ENCODE data around the gene ITGA6.
A peak's percentile ranks its signal among the peaks of the same experiment; 100 is the strongest.

The ITGA6 gene

GRCh38 chr2:172420216-172420615 lies 7.2 kb upstream of the ITGA6 start:
- H3K4me1 ChIP-seq (ENCODE audit: control insufficient read depth, low read depth, low read length), result peaks cover 8% of the 10 kb centered on the region
- no peaks in the 10 kb centered on the region for H3K27me3 ChIP-seq (ENCODE audit: control insufficient read depth, insufficient read depth, low read length)
- H3K9me3 ChIP-seq (ENCODE audit: control insufficient read depth, low read depth, low read length), result no peaks in the 10 kb centered on the region
- H3K36me3 ChIP-seq (ENCODE audit: control insufficient read depth, low read depth, low read length), result no peaks in the 10 kb centered on the region
- H3K4me3 ChIP-seq (ENCODE audit: low read length), result no peak overlapping the region
- no peak overlapping the region for H3K9ac ChIP-seq (ENCODE audit: low read length)
- H3K27ac ChIP-seq (ENCODE audit: low read length), result no peak overlapping the region

- no peak overlapping the region for H3K4me3 ChIP-seq (ENCODE audit: low read length)
- H3K36me3 ChIP-seq (ENCODE audit: control insufficient read depth, low read depth, low read length), result no peaks in the 10 kb centered on the region
- no peak overlapping the region for H3K9ac ChIP-seq (ENCODE audit: low read length)
- H3K27ac ChIP-seq (ENCODE audit: low read length), result no peak overlapping the region
- H3K27me3 ChIP-seq (ENCODE audit: control insufficient read depth, insufficient read depth, low read length), result peaks cover 9% of the 10 kb centered on the region
- H3K9me3 ChIP-seq (ENCODE audit: control insufficient read depth, low read depth, low read length), result no peaks in the 10 kb centered on the region
- H3K4me1 ChIP-seq (ENCODE audit: control insufficient read depth, low read depth, low read length), result peaks cover 6% of the 10 kb centered on the region
These were observed 4.2 kb upstream of the ITGA6 start for GRCh38 chr2:172423160-172423559.

GRCh38 chr2:172425336-172425735 lies 2.0 kb upstream of the ITGA6 start:
- Histone ChIP-seq H3K9ac (ENCODE audit: low read length) (no peak overlapping the region), H3K36me3 (ENCODE audit: control insufficient read depth, low read depth, low read length) (no peaks in the 10 kb centered on the region), H3K27ac (ENCODE audit: low read length) (no peak overlapping the region), H3K27me3 (ENCODE audit: control insufficient read depth, insufficient read depth, low read length) (peaks cover 9% of the 10 kb centered on the region), H3K4me1 (ENCODE audit: control insufficient read depth, low read depth, low read length) (peaks cover 19% of the 10 kb centered on the region), H3K9me3 (ENCODE audit: control insufficient read depth, low read depth, low read length) (no peaks in the 10 kb centered on the region), H3K4me3 (ENCODE audit: low read length) (no peak overlapping the region)

GRCh38 chr2:172426635-172427255 lies 641 bp upstream of the ITGA6 start:
- Histone ChIP-seq H3K27ac (ENCODE audit: low read length) (no peak overlapping the region), H3K4me1 (ENCODE audit: control insufficient read depth, low read depth, low read length) (peaks cover 26% of the 10 kb centered on the region), H3K27me3 (ENCODE audit: control insufficient read depth, insufficient read depth, low read length) (peaks cover 9% of the 10 kb centered on the region), H3K36me3 (ENCODE audit: control insufficient read depth, low read depth, low read length) (no peaks in the 10 kb centered on the region), H3K4me3 (ENCODE audit: low read length) (peak overlapping the region; percentile 90), H3K9ac (ENCODE audit: low read length) (peak overlapping the region; percentile 78), H3K9me3 (ENCODE audit: control insufficient read depth, low read depth, low read length) (no peaks in the 10 kb centered on the region)

GRCh38 chr2:172427990-172428831 lies 825 bp downstream of the ITGA6 start:
- H3K27me3 ChIP-seq (ENCODE audit: control insufficient read depth, insufficient read depth, low read length), result peaks cover 9% of the 10 kb centered on the region
- H3K4me3 ChIP-seq (ENCODE audit: low read length), result peak overlapping the region; percentile 90
- H3K36me3 ChIP-seq (ENCODE audit: control insufficient read depth, low read depth, low read length), result no peaks in the 10 kb centered on the region
- H3K27ac ChIP-seq (ENCODE audit: low read length), result no peak overlapping the region
- peaks cover 40% of the 10 kb centered on the region for H3K4me1 ChIP-seq (ENCODE audit: control insufficient read depth, low read depth, low read length)
- H3K9me3 ChIP-seq (ENCODE audit: control insufficient read depth, low read depth, low read length), result no peaks in the 10 kb centered on the region
- H3K9ac ChIP-seq (ENCODE audit: low read length), result peak overlapping the region; percentile 78

GRCh38 chr2:172428832-172429210 lies 1.4 kb downstream of the ITGA6 start:
- Histone ChIP-seq H3K4me1 (ENCODE audit: control insufficient read depth, low read depth, low read length) (peaks cover 46% of the 10 kb centered on the region), H3K4me3 (ENCODE audit: low read length) (peak overlapping the region; percentile 90), H3K27me3 (ENCODE audit: control insufficient read depth, insufficient read depth, low read length) (peaks cover 9% of the 10 kb centered on the region), H3K9ac (ENCODE audit: low read length) (peak overlapping the region; percentile 78), H3K36me3 (ENCODE audit: control insufficient read depth, low read depth, low read length) (no peaks in the 10 kb centered on the region), H3K27ac (ENCODE audit: low read length) (no peak overlapping the region), H3K9me3 (ENCODE audit: control insufficient read depth, low read depth, low read length) (no peaks in the 10 kb centered on the region)

GRCh38 chr2:172429301-172429968 lies 2.0 kb downstream of the ITGA6 start:
- Histone ChIP-seq H3K9ac (ENCODE audit: low read length) (peak overlapping the region; percentile 78), H3K9me3 (ENCODE audit: control insufficient read depth, low read depth, low read length) (no peaks in the 10 kb centered on the region), H3K4me3 (ENCODE audit: low read length) (peak overlapping the region; percentile 90), H3K4me1 (ENCODE audit: control insufficient read depth, low read depth, low read length) (peaks cover 53% of the 10 kb centered on the region), H3K27me3 (ENCODE audit: control insufficient read depth, insufficient read depth, low read length) (peaks cover 9% of the 10 kb centered on the region), H3K27ac (ENCODE audit: low read length) (no peak overlapping the region), H3K36me3 (ENCODE audit: control insufficient read depth, low read depth, low read length) (no peaks in the 10 kb centered on the region)

GRCh38 chr2:172430027-172430426 lies 2.6 kb downstream of the ITGA6 start:
- H3K36me3 ChIP-seq (ENCODE audit: control insufficient read depth, low read depth, low read length), result no peaks in the 10 kb centered on the region
- peaks cover 9% of the 10 kb centered on the region for H3K27me3 ChIP-seq (ENCODE audit: control insufficient read depth, insufficient read depth, low read length)
- peaks cover 59% of the 10 kb centered on the region for H3K4me1 ChIP-seq (ENCODE audit: control insufficient read depth, low read depth, low read length)
- H3K27ac ChIP-seq (ENCODE audit: low read length), result no peak overlapping the region
- peak overlapping the region; percentile 90 for H3K4me3 ChIP-seq (ENCODE audit: low read length)
- no peak overlapping the region for H3K9ac ChIP-seq (ENCODE audit: low read length)
- no peaks in the 10 kb centered on the region for H3K9me3 ChIP-seq (ENCODE audit: control insufficient read depth, low read depth, low read length)

GRCh38 chr2:172430678-172431077 lies 3.3 kb downstream of the ITGA6 start:
- peaks cover 9% of the 10 kb centered on the region for H3K27me3 ChIP-seq (ENCODE audit: control insufficient read depth, insufficient read depth, low read length)
- no peak overlapping the region for H3K27ac ChIP-seq (ENCODE audit: low read length)
- no peaks in the 10 kb centered on the region for H3K9me3 ChIP-seq (ENCODE audit: control insufficient read depth, low read depth, low read length)
- peak overlapping the region; percentile 90 for H3K4me3 ChIP-seq (ENCODE audit: low read length)
- peaks cover 65% of the 10 kb centered on the region for H3K4me1 ChIP-seq (ENCODE audit: control insufficient read depth, low read depth, low read length)
- H3K9ac ChIP-seq (ENCODE audit: low read length), result no peak overlapping the region
- H3K36me3 ChIP-seq (ENCODE audit: control insufficient read depth, low read depth, low read length), result no peaks in the 10 kb centered on the region

GRCh38 chr2:172431463-172431862 lies 4.1 kb downstream of the ITGA6 start:
- Histone ChIP-seq H3K9ac (ENCODE audit: low read length) (no peak overlapping the region), H3K27ac (ENCODE audit: low read length) (no peak overlapping the region), H3K36me3 (ENCODE audit: control insufficient read depth, low read depth, low read length) (no peaks in the 10 kb centered on the region), H3K27me3 (ENCODE audit: control insufficient read depth, insufficient read depth, low read length) (peaks cover 6% of the 10 kb centered on the region), H3K4me1 (ENCODE audit: control insufficient read depth, low read depth, low read length) (peaks cover 72% of the 10 kb centered on the region), H3K9me3 (ENCODE audit: control insufficient read depth, low read depth, low read length) (no peaks in the 10 kb centered on the region), H3K4me3 (ENCODE audit: low read length) (no peak overlapping the region)

- H3K4me3 ChIP-seq (ENCODE audit: low read length), result no peak overlapping the region
- no peaks in the 10 kb centered on the region for H3K9me3 ChIP-seq (ENCODE audit: control insufficient read depth, low read depth, low read length)
- H3K27ac ChIP-seq (ENCODE audit: low read length), result no peak overlapping the region
- no peaks in the 10 kb centered on the region for H3K36me3 ChIP-seq (ENCODE audit: control insufficient read depth, low read depth, low read length)
- H3K27me3 ChIP-seq (ENCODE audit: control insufficient read depth, insufficient read depth, low read length), result peaks cover 1% of the 10 kb centered on the region
- H3K9ac ChIP-seq (ENCODE audit: low read length), result no peak overlapping the region
- H3K4me1 ChIP-seq (ENCODE audit: control insufficient read depth, low read depth, low read length), result peaks cover 72% of the 10 kb centered on the region
These were observed 4.6 kb downstream of the ITGA6 start for GRCh38 chr2:172431993-172432392.
